Measurements from ENCODE around the gene RPS21.

GRCh38 chr20:62370807-62371587, 15.9 kb upstream of the RPS21 start:
- TF ChIP-seq CTCF (IDR thresholded peaks at IDR 0.05): no peak
- no peak for TF ChIP-seq POLR2A (IDR thresholded peaks at IDR 0.05)
